Activated naive CD4-positive, alpha-beta T cell treated with anti-CD3 and anti-CD28 coated beads, Interleukin-2, amount 50 U/mL, for 24 hours (primary cell): ENCODE data around the gene ZNF775.

ENCODE experiments used
- H3K27ac Mint-ChIP-seq: one replicate; pipeline ENCODE4 v1.8.0; 2021; ENCODE audit warnings: mild to moderate bottlenecking, mixed read lengths
- H3K27me3 Mint-ChIP-seq: one replicate; pipeline ENCODE4 v1.8.0; 2021; ENCODE audit warnings: mixed read lengths
- H3K36me3 Mint-ChIP-seq: one replicate; pipeline ENCODE4 v1.8.0; 2021; ENCODE audit warnings: mixed read lengths
- H3K4me1 Mint-ChIP-seq: one replicate; pipeline ENCODE4 v1.8.0; 2021; ENCODE audit warnings: mixed read lengths
- H3K4me3 Mint-ChIP-seq: one replicate; pipeline ENCODE4 v1.8.0; 2021; ENCODE audit warnings: mild to moderate bottlenecking, mixed read lengths
- H3K9me3 Mint-ChIP-seq: one replicate; pipeline ENCODE4 v1.8.0; 2021; ENCODE audit warnings: mixed read lengths

The ZNF775 gene

DNA sequence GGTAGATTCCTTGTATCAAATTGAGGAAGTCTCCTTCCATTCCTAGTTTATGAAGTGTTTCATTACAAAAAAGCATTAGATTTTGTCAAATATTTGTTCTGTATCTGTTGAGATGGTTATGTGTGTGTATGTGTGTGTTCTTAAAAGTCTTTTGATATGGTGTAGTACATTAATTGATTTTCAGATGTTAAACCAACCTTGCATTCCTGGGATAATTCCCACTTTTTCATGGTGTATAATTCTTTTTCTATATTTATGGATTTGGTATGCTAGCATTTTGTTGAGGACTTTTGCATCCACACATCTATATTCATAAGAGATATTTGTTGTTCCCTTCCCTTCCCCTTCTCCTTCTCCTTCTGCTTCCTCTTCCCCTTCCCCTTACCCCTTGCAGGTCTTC is 62.4 kb downstream of the ZNF775 start:
- Mint-ChIP-seq H3K36me3 (peaks cover 13% of the 10 kb centered on the region), H3K27ac (no peak overlapping the region), H3K4me1 (peaks cover 34% of the 10 kb centered on the region), H3K27me3 (no peaks in the 10 kb centered on the region), H3K9me3 (no peaks in the 10 kb centered on the region), H3K4me3 (peak overlapping the region; percentile 24)

DNA sequence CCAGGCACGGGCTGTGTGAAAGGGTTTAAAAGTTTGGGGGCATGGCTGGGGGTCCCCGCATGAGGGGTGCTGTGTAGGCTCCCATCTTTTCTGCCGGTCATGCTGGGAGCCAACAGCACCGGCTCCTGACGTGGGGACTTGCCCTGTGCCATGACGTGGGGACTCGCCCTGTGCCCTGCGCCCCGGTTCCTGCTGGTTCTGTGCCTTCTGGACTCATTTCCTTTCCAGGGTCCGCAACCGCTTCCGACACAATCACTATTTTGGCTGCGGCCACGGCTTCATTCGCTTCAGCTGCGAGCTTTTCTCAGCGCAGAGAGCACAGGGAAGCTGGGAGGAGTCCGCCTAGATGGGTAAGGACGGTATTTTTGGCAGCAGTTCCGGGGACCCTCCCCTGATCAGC is 63.7 kb downstream of the ZNF775 start:
- H3K27ac Mint-ChIP-seq: no peak overlapping the region
- peaks cover 47% of the 10 kb centered on the region for H3K4me1 Mint-ChIP-seq

DNA sequence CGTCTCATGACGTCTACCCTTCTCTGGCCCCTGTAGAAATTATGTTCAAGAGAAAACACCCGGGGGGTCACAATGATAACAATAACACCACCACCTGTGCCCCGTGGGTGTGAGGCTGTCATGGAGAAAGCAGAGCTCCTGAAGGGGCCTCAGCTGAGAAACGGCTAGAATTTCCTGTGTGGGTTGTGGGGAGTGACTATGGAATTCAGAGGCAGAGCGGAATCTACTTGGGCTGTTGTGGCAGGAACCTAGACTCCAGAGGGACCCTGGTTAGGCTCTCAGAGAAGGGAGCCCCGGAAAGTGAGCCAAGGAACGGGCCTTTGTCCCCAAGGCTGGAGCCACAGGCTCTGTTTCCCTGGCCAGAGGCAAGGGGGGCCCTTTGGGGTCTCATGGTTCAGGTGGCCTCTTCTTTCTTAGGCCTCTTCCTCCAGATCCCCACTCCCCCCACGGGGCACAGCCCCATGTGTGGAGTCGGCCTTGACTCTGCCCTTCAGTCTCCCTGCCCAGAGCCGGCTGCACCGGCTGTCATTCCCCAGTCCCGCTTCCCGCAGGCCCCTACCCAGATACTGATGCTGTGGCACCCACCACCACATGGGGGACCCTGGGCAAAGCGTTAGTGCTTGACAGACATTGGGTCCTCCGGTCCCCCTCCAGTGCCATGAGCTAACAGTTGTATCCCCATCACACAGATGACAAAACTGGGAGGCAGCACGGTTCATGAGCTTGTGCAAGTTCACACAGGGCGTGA is 64.8 kb downstream of the ZNF775 start:
- peaks cover 58% of the 10 kb centered on the region for H3K4me1 Mint-ChIP-seq
- H3K27ac Mint-ChIP-seq: no peak overlapping the region
- H3K4me3 Mint-ChIP-seq: no peak overlapping the region
- no peaks in the 10 kb centered on the region for H3K9me3 Mint-ChIP-seq
- H3K27me3 Mint-ChIP-seq: no peaks in the 10 kb centered on the region
- peaks cover 12% of the 10 kb centered on the region for H3K36me3 Mint-ChIP-seq

More for the DNA sequence above, 63.7 kb downstream of the ZNF775 start:
- peaks cover 13% of the 10 kb centered on the region for H3K36me3 Mint-ChIP-seq
- H3K9me3 Mint-ChIP-seq: no peaks in the 10 kb centered on the region
- no peak overlapping the region for H3K4me3 Mint-ChIP-seq
- no peaks in the 10 kb centered on the region for H3K27me3 Mint-ChIP-seq

DNA sequence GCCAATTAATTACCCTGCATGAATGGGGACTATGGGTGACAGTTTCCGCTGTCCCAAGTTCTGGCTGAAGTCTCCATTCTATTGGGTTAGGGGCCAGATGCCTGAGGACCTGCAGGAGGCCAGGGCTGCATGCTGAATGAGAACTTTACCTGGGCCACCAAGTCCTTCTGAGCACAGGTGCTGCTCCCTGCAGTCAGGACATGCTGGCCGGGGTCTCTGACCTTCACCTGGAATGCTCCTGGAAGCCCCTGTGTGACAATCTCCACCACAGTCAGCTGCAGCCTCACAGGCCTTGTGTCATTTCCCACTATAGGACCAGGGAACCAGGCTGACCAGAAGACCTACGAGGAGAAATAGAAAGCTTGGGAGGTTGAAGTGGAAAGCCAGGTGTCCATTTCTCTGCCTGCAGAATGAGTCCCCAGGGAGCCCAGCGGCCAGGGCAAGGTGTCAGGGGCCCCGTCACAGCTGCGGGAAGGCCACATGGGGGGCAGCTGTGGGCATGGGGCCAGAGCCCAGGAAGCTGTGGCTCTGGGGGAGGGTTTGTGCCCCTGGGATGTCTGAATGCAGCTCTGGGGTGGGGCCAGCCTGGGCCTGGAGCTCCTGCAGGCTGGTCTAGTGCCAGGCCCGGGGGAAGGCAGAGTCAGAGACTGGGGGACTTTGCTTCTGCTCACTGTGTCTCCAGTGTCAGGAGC is 65.7 kb downstream of the ZNF775 start:
- Mint-ChIP-seq H3K36me3 (peaks cover 12% of the 10 kb centered on the region), H3K4me3 (no peak overlapping the region), H3K9me3 (no peaks in the 10 kb centered on the region), H3K27me3 (no peaks in the 10 kb centered on the region), H3K27ac (no peak overlapping the region), H3K4me1 (peaks cover 58% of the 10 kb centered on the region)

DNA sequence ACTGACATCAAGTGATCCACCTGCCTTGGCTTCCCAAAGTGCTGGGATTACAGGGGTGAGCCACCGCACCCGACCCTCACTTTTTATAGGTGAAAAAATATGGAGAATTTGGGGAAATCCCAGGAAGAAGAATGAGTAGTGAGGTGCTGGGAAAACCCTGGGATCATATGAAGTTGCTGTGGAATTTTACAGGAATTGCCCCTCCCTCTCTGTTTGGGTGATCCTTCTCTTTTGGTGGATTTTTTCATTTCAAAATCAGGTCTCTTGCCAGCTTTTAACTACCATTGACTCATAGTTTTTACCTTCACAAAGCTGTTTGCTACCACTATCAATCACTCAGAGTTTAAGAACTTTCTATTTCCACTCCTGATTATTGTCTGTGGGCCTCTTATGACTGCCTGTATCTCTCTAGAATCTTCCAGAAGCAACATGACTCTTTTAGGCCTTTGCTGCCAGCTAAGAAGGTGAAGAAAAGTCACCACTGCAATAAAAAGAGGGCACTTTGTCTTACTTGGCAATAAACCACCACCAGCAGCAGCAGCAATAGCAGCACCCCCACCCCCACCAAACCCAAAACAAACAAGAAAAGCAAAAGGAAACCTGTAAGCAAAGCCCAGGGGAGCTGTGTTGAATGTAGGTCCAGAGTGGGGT is 67.3 kb downstream of the ZNF775 start:
- Mint-ChIP-seq H3K27me3 (no peaks in the 10 kb centered on the region), H3K36me3 (peaks cover 11% of the 10 kb centered on the region), H3K27ac (peak overlapping the region; percentile 95), H3K4me3 (peak overlapping the region; percentile 33), H3K9me3 (no peaks in the 10 kb centered on the region), H3K4me1 (peaks cover 59% of the 10 kb centered on the region)
